Lower leg skin (tissue), 3 donors: ENCODE data around the gene HHLA2.

Experiments
- POLR2A ChIP-seq, 2 donors: fragments of 450-650 bp; IDR thresholded peaks; one replicate each; pipeline ENCODE4 v1.6.1; 2016 to 2017; ENCODE audit warnings: antibody characterized with exemption in 2 of 2, mild to moderate bottlenecking in 1 of 2, moderate library complexity in 1 of 2
- TF ChIP-seq, protein P1 (sequence below), 3 donors: fragments of 450-650 bp; IDR thresholded peaks; one replicate each; pipeline ENCODE4 v1.5.1; 2016; ENCODE audit warnings: antibody characterized with exemption in 3 of 3, mild to moderate bottlenecking in 3 of 3, moderate library complexity in 2 of 3

DNA sequence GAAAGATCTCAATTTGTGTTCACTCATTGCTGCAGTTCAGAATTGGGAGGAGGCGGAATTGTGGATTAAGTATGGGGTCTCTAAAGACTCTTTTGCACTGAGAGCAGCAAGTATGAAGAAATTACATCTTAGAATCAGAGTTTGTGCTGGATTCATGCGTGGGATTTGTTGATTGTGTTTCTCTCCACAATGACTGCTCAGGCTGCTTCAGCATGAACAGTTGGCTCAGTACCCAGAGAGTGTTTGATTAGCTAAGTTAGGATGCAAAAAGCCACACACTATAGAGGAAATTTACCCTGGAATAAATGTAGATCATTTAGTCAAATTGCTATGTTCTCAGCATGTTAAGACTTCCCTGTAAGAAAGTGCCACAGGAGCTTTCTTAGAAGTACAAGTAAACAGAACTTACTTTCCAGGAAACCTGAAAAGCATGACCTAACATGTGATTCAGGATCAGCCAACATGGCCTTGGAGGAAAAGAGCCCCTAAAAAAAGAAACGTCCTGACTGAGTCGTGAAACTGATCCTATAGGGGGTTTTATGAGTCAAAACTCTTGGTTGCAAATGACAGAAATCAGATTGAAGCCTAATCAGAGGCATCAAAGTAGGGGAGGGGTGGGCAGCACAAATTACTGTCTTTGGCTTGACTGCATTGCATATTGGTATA is 32.6 kb downstream of the HHLA2 start:
- TF ChIP-seq POLR2A (IDR thresholded peaks at IDR 0.05) = no peak
- TF ChIP-seq, protein P1, sequence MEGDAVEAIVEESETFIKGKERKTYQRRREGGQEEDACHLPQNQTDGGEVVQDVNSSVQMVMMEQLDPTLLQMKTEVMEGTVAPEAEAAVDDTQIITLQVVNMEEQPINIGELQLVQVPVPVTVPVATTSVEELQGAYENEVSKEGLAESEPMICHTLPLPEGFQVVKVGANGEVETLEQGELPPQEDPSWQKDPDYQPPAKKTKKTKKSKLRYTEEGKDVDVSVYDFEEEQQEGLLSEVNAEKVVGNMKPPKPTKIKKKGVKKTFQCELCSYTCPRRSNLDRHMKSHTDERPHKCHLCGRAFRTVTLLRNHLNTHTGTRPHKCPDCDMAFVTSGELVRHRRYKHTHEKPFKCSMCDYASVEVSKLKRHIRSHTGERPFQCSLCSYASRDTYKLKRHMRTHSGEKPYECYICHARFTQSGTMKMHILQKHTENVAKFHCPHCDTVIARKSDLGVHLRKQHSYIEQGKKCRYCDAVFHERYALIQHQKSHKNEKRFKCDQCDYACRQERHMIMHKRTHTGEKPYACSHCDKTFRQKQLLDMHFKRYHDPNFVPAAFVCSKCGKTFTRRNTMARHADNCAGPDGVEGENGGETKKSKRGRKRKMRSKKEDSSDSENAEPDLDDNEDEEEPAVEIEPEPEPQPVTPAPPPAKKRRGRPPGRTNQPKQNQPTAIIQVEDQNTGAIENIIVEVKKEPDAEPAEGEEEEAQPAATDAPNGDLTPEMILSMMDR (IDR thresholded peaks at IDR 0.05) = no peak
